ENCODE measurements around the gene HPX. TPM values are rescaled to one million over a fixed set of nuclear protein-coding genes. Genes with fewer than 3 reads are reported as not detected.
"Not testable (repeated sequence)": the region's sequence is repeated elsewhere in the genome, so short reads cannot be mapped to it uniquely, and the experiment has no call there.

The HPX gene
- total RNA-seq, 1 donor from 2014 or later, result 0.13 TPM

- DNase-seq (ENCODE audit: low read depth in 2 of 2), result no peak
Measured at GRCh38 chr11:6415797-6416196, 25.0 kb downstream of the HPX start.

- DNase-seq (ENCODE audit: low read depth in 2 of 2), result no peak
Measured at GRCh38 chr11:6414874-6415328, 25.9 kb downstream of the HPX start.

- DNase-seq (ENCODE audit: low read depth in 2 of 2), result no peak
Measured at GRCh38 chr11:6413791-6414201, 27.0 kb downstream of the HPX start.

- no peak for DNase-seq (ENCODE audit: low read depth in 2 of 2)
Measured at GRCh38 chr11:6411594-6412031, 29.2 kb downstream of the HPX start.

GRCh38 chr11:6410695-6411430, 29.9 kb downstream of the HPX start:
- no peak for DNase-seq (ENCODE audit: low read depth in 2 of 2)

GRCh38 chr11:6406370-6406769, 34.4 kb downstream of the HPX start:
- DNase-seq (ENCODE audit: low read depth in 2 of 2), result no peak

GRCh38 chr11:6405846-6406245, 34.9 kb downstream of the HPX start:
- DNase-seq (ENCODE audit: low read depth in 2 of 2), result no peak

GRCh38 chr11:6405052-6405667, 35.6 kb downstream of the HPX start:
- no peak for DNase-seq (ENCODE audit: low read depth in 2 of 2)

GRCh38 chr11:6404342-6405051, 36.3 kb downstream of the HPX start:
- DNase-seq (ENCODE audit: low read depth in 2 of 2), result no peak

- DNase-seq (ENCODE audit: low read depth in 2 of 2), result no peak
Measured at GRCh38 chr11:6403539-6403938, 37.2 kb downstream of the HPX start.

- DNase-seq (ENCODE audit: low read depth in 2 of 2), result no peak
Measured at GRCh38 chr11:6402561-6402981, 38.2 kb downstream of the HPX start.

GRCh38 chr11:6402061-6402470, 38.7 kb downstream of the HPX start:
- no peak for DNase-seq (ENCODE audit: low read depth in 2 of 2)

- no peak for DNase-seq (ENCODE audit: low read depth in 2 of 2)
Measured at GRCh38 chr11:6401464-6401863, 39.3 kb downstream of the HPX start.

GRCh38 chr11:6400431-6401345, 40.1 kb downstream of the HPX start:
- no peak for DNase-seq (ENCODE audit: low read depth in 2 of 2)

GRCh38 chr11:6397636-6398035, 43.2 kb downstream of the HPX start:
- DNase-seq (ENCODE audit: low read depth in 2 of 2), result no peak

GRCh38 chr11:6397156-6397555, 43.6 kb downstream of the HPX start:
- DNase-seq (ENCODE audit: low read depth in 2 of 2), result no peak

GRCh38 chr11:6395470-6396060, 45.2 kb downstream of the HPX start:
- DNase-seq (ENCODE audit: low read depth in 2 of 2), result no peak

GRCh38 chr11:6393989-6394670, 46.7 kb downstream of the HPX start:
- no peak for DNase-seq (ENCODE audit: low read depth in 2 of 2)

- DNase-seq (ENCODE audit: low read depth in 2 of 2), result not testable (repeated sequence)
Measured at GRCh38 chr11:6392251-6392650, 48.5 kb downstream of the HPX start.

GRCh38 chr11:6391537-6392134, 49.2 kb downstream of the HPX start:
- DNase-seq (ENCODE audit: low read depth in 2 of 2), result no peak
